Vagina (tissue), 2 donors: Measurements from ENCODE around the gene KIF3B. TPM values are rescaled to one million over a fixed set of nuclear protein-coding genes. Genes with fewer than 3 reads are reported as not detected.

Source experiments
- DNase-seq, 2 donors: peaks; one replicate each; pipeline ENCODE4 v3.0.0-alpha.2; 2017; ENCODE audit errors: extremely low spot score in 2 of 2
- H3K27ac ChIP-seq: fragments of 200-600 bp; sonication (generic); one replicate; pipeline ENCODE4 v1.5.1; 2019
- H3K27me3 ChIP-seq: fragments of 200-600 bp; sonication (generic); one replicate; pipeline ENCODE4 v1.5.1; 2019
- H3K36me3 ChIP-seq, 2 donors: fragments of 200-600 bp; sonication (generic); one replicate each; pipeline ENCODE4 v1.5.1; 2017 to 2019
- H3K4me1 ChIP-seq: fragments of 200-600 bp; sonication (generic); one replicate; pipeline ENCODE4 v1.5.1; 2019
- H3K4me3 ChIP-seq, 2 donors: fragments of 200-600 bp; sonication (generic); 1 replicate in 1 of 2; 2 replicates in 1 of 2; pipeline ENCODE4 v1.5.1; 2016 to 2019
- H3K9me3 ChIP-seq: fragments of 200-600 bp; sonication (generic); one replicate; pipeline ENCODE4 v1.5.1; 2019
- POLR2A ChIP-seq, 2 donors: fragments of 450-650 bp; IDR thresholded peaks; one replicate each; pipeline ENCODE4 v1.6.1; 2017; ENCODE audit warnings: antibody characterized with exemption in 2 of 2, mild to moderate bottlenecking in 2 of 2, moderate library complexity in 2 of 2
- POLR2AphosphoS5 ChIP-seq, 2 donors: sonication (generic); formaldehyde crosslinking; IDR thresholded peaks; one replicate each; pipeline ENCODE4 v1.9.0; 2017; ENCODE audit warnings: antibody characterized with exemption in 2 of 2, mild to moderate bottlenecking in 2 of 2, low read depth in 1 of 2; ENCODE audit not compliant: insufficient read depth in 1 of 2
- intact Hi-C: fragments of 100-400 bp; cut with DNase I; formaldehyde crosslinking; loops from one replicate; pipeline ENCODE4 v1.15.1; 2023
- total RNA-seq: library from RNA; depleted of rRNA; stranded (reverse); fragments of >200 nt; gene quantifications from one replicate; pipeline ENCODE4 v1.2.3, GENCODE V29; 2016
- TF ChIP-seq, protein P1 (sequence below), 3 experiments: fragments of 450-650 bp in 2 of 3; fragments of 200-600 bp in 1 of 3; sonication (generic) in 1 of 3; IDR thresholded peaks; one replicate each; pipeline ENCODE4 v1.5.1; 2017 to 2019; ENCODE audit warnings: antibody characterized with exemption in 3 of 3, mild to moderate bottlenecking in 2 of 3, moderate library complexity in 2 of 3

KIF3B gene
- total RNA-seq, 1 donor from 2014 or later = 16.2 TPM

DNA sequence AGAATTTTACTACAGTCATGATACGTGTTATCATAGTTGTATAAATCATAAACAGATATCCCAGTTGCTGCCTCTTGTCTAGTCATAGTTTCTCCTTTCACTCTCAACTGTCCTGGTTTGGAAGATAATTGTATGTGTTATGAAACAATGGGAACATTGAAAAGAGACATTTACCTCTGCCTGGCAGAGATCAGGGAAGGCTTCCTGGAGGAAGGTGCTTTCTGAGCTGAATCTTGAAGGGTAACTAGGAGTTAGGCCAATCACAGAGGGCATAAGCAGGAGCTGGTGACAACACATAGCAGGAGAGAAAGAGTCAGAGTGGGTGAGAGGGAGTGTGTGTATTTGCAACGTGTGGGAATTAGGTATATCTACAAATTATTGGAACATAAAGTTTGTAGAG lies 86.0 kb downstream of the KIF3B start:
- Histone ChIP-seq H3K9me3 (no peaks in the 10 kb centered on the region), H3K36me3 (no peaks in the 10 kb centered on the region), H3K4me3 (no peak overlapping the region), H3K27me3 (no peaks in the 10 kb centered on the region), H3K27ac (no peak overlapping the region), H3K4me1 (peaks cover 92% of the 10 kb centered on the region)
- TF ChIP-seq POLR2AphosphoS5 (IDR thresholded peaks at IDR 0.05; ENCODE audit: insufficient read depth in 1 of 2, low read depth in 1 of 2) (no peak), POLR2A (IDR thresholded peaks at IDR 0.05) (no peak)
- TF ChIP-seq, protein P1, sequence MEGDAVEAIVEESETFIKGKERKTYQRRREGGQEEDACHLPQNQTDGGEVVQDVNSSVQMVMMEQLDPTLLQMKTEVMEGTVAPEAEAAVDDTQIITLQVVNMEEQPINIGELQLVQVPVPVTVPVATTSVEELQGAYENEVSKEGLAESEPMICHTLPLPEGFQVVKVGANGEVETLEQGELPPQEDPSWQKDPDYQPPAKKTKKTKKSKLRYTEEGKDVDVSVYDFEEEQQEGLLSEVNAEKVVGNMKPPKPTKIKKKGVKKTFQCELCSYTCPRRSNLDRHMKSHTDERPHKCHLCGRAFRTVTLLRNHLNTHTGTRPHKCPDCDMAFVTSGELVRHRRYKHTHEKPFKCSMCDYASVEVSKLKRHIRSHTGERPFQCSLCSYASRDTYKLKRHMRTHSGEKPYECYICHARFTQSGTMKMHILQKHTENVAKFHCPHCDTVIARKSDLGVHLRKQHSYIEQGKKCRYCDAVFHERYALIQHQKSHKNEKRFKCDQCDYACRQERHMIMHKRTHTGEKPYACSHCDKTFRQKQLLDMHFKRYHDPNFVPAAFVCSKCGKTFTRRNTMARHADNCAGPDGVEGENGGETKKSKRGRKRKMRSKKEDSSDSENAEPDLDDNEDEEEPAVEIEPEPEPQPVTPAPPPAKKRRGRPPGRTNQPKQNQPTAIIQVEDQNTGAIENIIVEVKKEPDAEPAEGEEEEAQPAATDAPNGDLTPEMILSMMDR (IDR thresholded peaks at IDR 0.05) = no peak
- intact Hi-C loops = no loop called here
- DNase-seq = no peak

DNA sequence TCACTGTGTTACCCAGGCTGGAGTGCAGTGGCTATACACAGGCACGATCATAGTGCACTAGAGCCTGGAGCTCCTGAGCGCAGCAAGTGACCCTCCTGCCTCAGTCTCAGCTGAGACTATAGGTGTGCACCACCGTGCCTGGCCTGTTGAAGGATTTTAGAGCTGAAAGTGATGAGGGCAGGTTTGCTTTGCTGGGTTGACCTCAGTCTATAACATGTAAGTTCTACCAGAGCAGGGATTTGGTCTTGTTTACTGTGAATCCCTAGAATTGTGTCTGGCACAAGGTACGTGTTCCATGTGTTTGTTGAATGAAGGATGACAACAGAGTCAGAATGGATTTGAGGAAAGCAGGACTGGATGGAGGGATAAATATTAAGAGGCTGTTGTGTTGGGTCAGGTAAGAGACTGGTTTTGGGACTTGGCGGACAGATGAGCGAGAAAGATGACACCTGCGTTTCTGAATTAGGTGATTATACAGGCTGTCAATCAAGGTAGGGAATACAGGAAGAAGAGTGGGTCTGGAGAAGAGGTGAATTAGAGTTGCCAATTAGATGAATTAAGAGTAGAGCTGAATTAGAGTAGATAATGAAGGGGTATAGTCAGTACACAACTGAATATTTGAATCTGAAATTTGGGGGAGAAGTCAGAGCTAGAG lies 87.2 kb downstream of the KIF3B start:
- Histone ChIP-seq H3K27ac (no peak overlapping the region), H3K9me3 (no peaks in the 10 kb centered on the region), H3K4me1 (peaks cover 87% of the 10 kb centered on the region), H3K27me3 (no peaks in the 10 kb centered on the region), H3K36me3 (peaks cover 0 to 6% of the 10 kb centered on the region in 2 donors), H3K4me3 (no peak overlapping the region)
- DNase-seq = no peak
- intact Hi-C loops = no loop called here
- TF ChIP-seq POLR2A (IDR thresholded peaks at IDR 0.05) (no peak), POLR2AphosphoS5 (IDR thresholded peaks at IDR 0.05; ENCODE audit: insufficient read depth in 1 of 2, low read depth in 1 of 2) (no peak)
- TF ChIP-seq, protein P1 (IDR thresholded peaks at IDR 0.05) = no peak

DNA sequence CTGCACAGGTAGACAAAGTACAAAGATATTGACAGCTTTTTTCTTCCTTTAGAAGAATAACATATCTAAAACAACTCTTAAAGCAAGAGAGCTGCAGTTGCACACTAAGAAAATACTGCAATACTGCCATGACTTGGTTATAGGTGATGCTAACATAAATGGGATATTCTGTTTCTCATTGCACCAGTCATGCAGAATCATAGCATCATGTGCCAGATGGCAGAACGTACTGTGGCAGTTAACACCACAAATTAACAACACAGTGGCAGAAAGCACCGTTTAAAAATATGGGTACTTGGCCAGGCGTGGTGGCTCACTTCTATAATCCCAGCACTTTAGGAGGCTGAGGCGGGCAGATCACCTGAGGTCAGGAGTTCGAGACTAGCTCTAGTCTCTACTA lies 88.1 kb downstream of the KIF3B start:
- peaks cover 0 to 15% of the 10 kb centered on the region in 2 donors for H3K36me3 ChIP-seq
- peaks cover 79% of the 10 kb centered on the region for H3K4me1 ChIP-seq
- H3K4me3 ChIP-seq = no peak overlapping the region
- H3K27ac ChIP-seq = no peak overlapping the region
- TF ChIP-seq, protein P1 (IDR thresholded peaks at IDR 0.05) = no peak
- TF ChIP-seq POLR2AphosphoS5 (IDR thresholded peaks at IDR 0.05; ENCODE audit: insufficient read depth in 1 of 2, low read depth in 1 of 2) (no peak), POLR2A (IDR thresholded peaks at IDR 0.05) (no peak)
- intact Hi-C loops = no loop called here
- H3K27me3 ChIP-seq = no peaks in the 10 kb centered on the region
- H3K9me3 ChIP-seq = no peaks in the 10 kb centered on the region
- no peak for DNase-seq

DNA sequence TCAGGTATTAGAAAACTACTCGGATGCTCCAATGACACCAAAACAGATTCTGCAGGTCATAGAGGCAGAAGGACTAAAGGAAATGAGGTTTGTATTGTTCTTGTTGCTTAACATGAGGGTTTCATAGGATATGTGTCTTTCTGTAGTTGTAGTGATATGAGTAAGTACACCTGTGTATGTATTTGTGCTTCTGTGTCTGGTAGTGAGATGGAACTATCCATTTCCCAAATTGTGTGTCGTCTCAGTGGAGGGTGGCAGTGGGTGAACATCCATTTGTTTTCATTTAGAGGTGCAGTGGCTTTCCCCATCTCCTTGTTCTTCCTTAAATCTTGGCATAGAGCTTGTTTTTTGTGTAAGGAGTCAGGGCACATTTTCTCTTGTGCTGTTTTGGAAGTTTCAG lies 88.9 kb downstream of the KIF3B start:
- Histone ChIP-seq H3K9me3 (no peaks in the 10 kb centered on the region), H3K4me3 (no peak overlapping the region), H3K36me3 (peaks cover 0 to 20% of the 10 kb centered on the region in 2 donors), H3K4me1 (peaks cover 70% of the 10 kb centered on the region), H3K27me3 (no peaks in the 10 kb centered on the region), H3K27ac (no peak overlapping the region)
- intact Hi-C loops = no loop called here
- DNase-seq = no peak
- TF ChIP-seq POLR2AphosphoS5 (IDR thresholded peaks at IDR 0.05; ENCODE audit: insufficient read depth in 1 of 2, low read depth in 1 of 2) (no peak), POLR2A (IDR thresholded peaks at IDR 0.05) (no peak)
- TF ChIP-seq, protein P1 (IDR thresholded peaks at IDR 0.05) = no peak

DNA sequence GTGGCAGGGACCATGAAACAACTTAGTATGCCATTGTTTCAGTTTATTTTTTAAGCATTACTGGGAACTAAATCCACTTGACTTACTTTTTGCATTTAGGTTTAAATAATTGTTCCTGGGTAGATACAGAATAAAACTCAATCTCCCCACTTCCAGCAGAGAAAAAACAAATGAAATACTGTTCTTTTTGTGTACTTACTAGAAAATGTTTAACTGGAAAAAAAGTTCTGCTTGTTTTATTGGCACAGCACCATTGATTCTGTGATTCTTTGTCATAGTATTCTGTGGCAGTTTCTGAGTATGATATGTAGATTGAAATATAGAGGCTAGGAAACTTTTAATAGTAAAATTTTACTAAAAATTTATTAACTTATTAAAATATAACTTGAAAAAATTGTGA lies 90.9 kb downstream of the KIF3B start:
- intact Hi-C loops = no loop called here
- TF ChIP-seq POLR2AphosphoS5 (IDR thresholded peaks at IDR 0.05; ENCODE audit: insufficient read depth in 1 of 2, low read depth in 1 of 2) = no peak
- TF ChIP-seq, protein P1 (IDR thresholded peaks at IDR 0.05) = no peak
- TF ChIP-seq POLR2A (IDR thresholded peaks at IDR 0.05) = no peak
- no peak overlapping the region for H3K27ac ChIP-seq
- no peaks in the 10 kb centered on the region for H3K9me3 ChIP-seq
- peaks cover 0 to 34% of the 10 kb centered on the region in 2 donors for H3K36me3 ChIP-seq
- no peaks in the 10 kb centered on the region for H3K27me3 ChIP-seq
- DNase-seq = no peak
- no peak overlapping the region for H3K4me3 ChIP-seq
- H3K4me1 ChIP-seq = peaks cover 51% of the 10 kb centered on the region
